Ovary (tissue), 9 donors: ENCODE measurements around the gene COL4A5. TPM values are rescaled to one million over a fixed set of nuclear protein-coding genes. Genes with fewer than 3 reads are reported as not detected.

Experiments
- DNase-seq, 5 donors: peaks; one replicate each; pipeline ENCODE4 v3.0.0-alpha.2; 2019 to 2020
- H3K27ac ChIP-seq, 2 donors: fragments of 200-600 bp; one replicate each; pipeline versions ENCODE4 v1.5.1 to v1.8.0; 2019 to 2022
- H3K27me3 ChIP-seq: fragments of 200-600 bp; one replicate; pipeline ENCODE4 v1.8.0; 2022
- H3K36me3 ChIP-seq: fragments of 200-600 bp; sonication (generic); one replicate; pipeline ENCODE4 v1.5.1; 2019
- H3K4me1 ChIP-seq: one replicate; pipeline ENCODE4 v1.8.1; 2013; ENCODE audit warnings: mild to moderate bottlenecking, moderate library complexity; ENCODE audit not compliant: insufficient read depth
- H3K4me3 ChIP-seq: fragments of 200-600 bp; sonication (generic); one replicate; pipeline ENCODE4 v1.5.1; 2017
- H3K9me3 ChIP-seq, 2 donors: fragments of 200-600 bp in 1 of 2; sonication (generic) in 1 of 2; one replicate each; pipeline versions ENCODE4 v1.5.1 to v1.8.1; 2013 to 2019; ENCODE audit warnings: mild to moderate bottlenecking in 1 of 2, moderate library complexity in 1 of 2
- EP300 ChIP-seq: sonication (generic); formaldehyde crosslinking; IDR thresholded peaks from one replicate; pipeline ENCODE4 v1.6.1; 2017; ENCODE audit warnings: antibody characterized with exemption
- POLR2A ChIP-seq: fragments of 450-650 bp; IDR thresholded peaks from one replicate; pipeline ENCODE4 v1.6.1; 2017; ENCODE audit warnings: antibody characterized with exemption, mild to moderate bottlenecking, moderate library complexity
- WGBS, 3 donors: extraction: QIAGEN DNeasy Blood & Tissue Kit in 1 of 3; methylation state at CpG; one replicate each; pipeline versions ENCODE4 v1.1.5 to v1.1.7; 2013 to 2017; 5-methylcytosine and 5-hydroxymethylcytosine counted together
- intact Hi-C, 4 donors: fragments of 100-400 bp; cut with DNase I; formaldehyde crosslinking; loops; one replicate each; pipeline versions ENCODE4 v1.11.0 to v1.15.1; 2022 to 2023
- polyA plus RNA-seq, 2 donors: library from polyadenylated mRNA; stranded (reverse); fragments of 200-250 nt in 1 of 2; fragments of 350-450 nt in 1 of 2; fragmentation: Illumina TruSeq in 1 of 2; extraction: RNeasy Lipid Tissue Mini Kit (QIAGEN cat#74804) in 1 of 2; gene quantifications; one replicate each; pipeline ENCODE4 v1.2.3, GENCODE V29; 2013 to 2014
- total RNA-seq, 7 donors: library from RNA; depleted of rRNA in 2 of 7; stranded (reverse); fragments of >200 nt in 2 of 7; fragmentation: NEBNext Ultra II Directional in 3 of 7; extraction: Animal tissue kit (Norgen Biotek cat#: 25700) in 3 of 7; gene quantifications; one replicate each; pipeline versions ENCODE4 v1.1.0 to v1.2.4, GENCODE V29; 2016 to 2023
- TF ChIP-seq, protein P1 (sequence below), 3 donors: fragments of 450-650 bp in 2 of 3; fragments of 200-600 bp in 1 of 3; IDR thresholded peaks; one replicate each; pipeline versions ENCODE4 v1.5.1 to v1.8.0; 2016 to 2022; ENCODE audit warnings: antibody characterized with exemption in 3 of 3, mild to moderate bottlenecking in 1 of 3
- donor health status: DM: no; HTN: no; CAD: no; lungs with moderate emphysema.
- donor health status: DM: no; HTN: no; CAD: no.
- donor health status: Bipolar disorder and iron deficiency.
- donor health status: DM: yes; HTN: yes; CAD: no.
- donor health status: DM: no; HTN: no; CAD: no.
- donor health status: DM: yes; HTN: yes; CAD: no.

Gene COL4A5
- total and polyA plus RNA-seq, 9 donors = 10.2 to 75.9 (median 45.3) TPM

DNA sequence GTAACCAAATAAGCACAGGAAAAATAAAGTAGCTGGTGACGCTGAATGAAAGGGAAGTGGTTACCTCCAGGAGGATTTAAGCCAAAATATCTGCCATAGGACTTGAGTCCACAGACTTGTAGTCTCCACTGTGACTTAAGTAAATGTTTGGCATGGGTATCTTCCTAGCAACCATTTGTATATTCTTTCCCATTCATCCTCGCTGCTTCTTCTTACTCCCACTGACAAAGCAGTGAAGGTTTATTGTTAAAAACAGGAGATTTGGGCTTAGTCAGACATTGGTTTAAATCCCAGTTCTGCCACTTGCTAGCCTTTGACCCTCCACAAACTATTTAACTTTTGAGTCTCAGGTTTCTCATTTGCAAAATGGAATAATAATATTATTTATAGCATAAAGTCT, 23.7 kb upstream of the COL4A5 start:
- Histone ChIP-seq H3K27ac (no peak overlapping the region), H3K4me1 (no peaks in the 10 kb centered on the region), H3K4me3 (no peak overlapping the region), H3K27me3 (no peaks in the 10 kb centered on the region), H3K9me3 (no peaks in the 10 kb centered on the region), H3K36me3 (no peaks in the 10 kb centered on the region)
- intact Hi-C loops = no loop called here
- WGBS, 3 donors = 20 to 27% (median 26%) methylated on average over 2 of the region's 2 CpGs
- DNase-seq = no peak
- TF ChIP-seq POLR2A (no peak), EP300 (no peak)
- TF ChIP-seq, protein P1, sequence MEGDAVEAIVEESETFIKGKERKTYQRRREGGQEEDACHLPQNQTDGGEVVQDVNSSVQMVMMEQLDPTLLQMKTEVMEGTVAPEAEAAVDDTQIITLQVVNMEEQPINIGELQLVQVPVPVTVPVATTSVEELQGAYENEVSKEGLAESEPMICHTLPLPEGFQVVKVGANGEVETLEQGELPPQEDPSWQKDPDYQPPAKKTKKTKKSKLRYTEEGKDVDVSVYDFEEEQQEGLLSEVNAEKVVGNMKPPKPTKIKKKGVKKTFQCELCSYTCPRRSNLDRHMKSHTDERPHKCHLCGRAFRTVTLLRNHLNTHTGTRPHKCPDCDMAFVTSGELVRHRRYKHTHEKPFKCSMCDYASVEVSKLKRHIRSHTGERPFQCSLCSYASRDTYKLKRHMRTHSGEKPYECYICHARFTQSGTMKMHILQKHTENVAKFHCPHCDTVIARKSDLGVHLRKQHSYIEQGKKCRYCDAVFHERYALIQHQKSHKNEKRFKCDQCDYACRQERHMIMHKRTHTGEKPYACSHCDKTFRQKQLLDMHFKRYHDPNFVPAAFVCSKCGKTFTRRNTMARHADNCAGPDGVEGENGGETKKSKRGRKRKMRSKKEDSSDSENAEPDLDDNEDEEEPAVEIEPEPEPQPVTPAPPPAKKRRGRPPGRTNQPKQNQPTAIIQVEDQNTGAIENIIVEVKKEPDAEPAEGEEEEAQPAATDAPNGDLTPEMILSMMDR (IDR thresholded peaks at IDR 0.05) = no peak

DNA sequence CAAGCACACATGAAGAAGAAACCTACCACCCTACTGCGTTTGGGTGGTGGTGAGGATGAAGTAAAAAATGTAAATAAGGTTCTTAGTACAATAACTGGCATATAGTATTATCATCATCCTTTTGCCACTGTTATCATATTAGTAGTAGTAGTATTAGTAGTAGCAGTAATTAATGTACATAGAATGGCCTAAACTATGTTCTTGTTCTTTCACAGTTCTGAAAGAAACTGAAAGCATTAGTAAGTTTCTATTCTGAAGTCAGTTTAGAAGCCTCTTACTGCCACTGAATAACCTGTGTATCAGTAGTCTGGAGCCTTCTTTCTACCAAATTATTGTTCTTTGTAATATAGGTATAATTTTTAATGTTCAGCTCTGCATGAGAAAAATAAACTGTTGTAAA, 22.4 kb upstream of the COL4A5 start:
- 29 to 40% (median 30%) methylated on average over 1 of the region's 1 CpG for WGBS, 3 donors
- Histone ChIP-seq H3K27ac (no peak overlapping the region), H3K36me3 (no peaks in the 10 kb centered on the region), H3K4me3 (no peak overlapping the region), H3K27me3 (no peaks in the 10 kb centered on the region), H3K9me3 (no peaks in the 10 kb centered on the region), H3K4me1 (no peaks in the 10 kb centered on the region)
- intact Hi-C loops = no loop called here
- DNase-seq = no peak
- no peak for TF ChIP-seq POLR2A
- TF ChIP-seq EP300 = no peak
- TF ChIP-seq, protein P1 (IDR thresholded peaks at IDR 0.05) = no peak

DNA sequence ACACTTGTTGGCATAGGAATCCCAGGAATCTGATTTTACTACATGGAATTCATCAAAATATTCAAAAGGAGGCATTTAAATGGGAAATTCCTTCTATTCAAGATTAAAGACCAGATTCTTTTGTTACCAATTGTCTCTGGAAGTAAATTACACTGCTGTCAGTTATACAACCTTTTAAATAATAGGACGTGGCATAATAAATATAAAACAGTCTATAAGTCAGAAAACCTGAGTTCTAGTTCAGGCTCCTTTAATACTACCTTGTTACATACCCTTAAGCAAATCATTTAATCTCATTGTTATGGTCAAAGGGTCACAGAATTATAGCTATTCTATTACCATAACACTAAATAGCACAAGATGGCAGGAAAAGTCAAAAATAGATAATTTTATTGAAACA, 20.2 kb upstream of the COL4A5 start:
- Histone ChIP-seq H3K27me3 (no peaks in the 10 kb centered on the region), H3K4me3 (no peak overlapping the region), H3K36me3 (no peaks in the 10 kb centered on the region), H3K9me3 (no peaks in the 10 kb centered on the region), H3K4me1 (no peaks in the 10 kb centered on the region), H3K27ac (no peak overlapping the region)
- intact Hi-C loops = no loop called here
- no peak for TF ChIP-seq POLR2A
- TF ChIP-seq, protein P1 (IDR thresholded peaks at IDR 0.05) = no peak
- TF ChIP-seq EP300 = no peak
- 41 to 47% (median 42%) methylated on average over 1 of the region's 1 CpG for WGBS, 3 donors
- no peak for DNase-seq

DNA sequence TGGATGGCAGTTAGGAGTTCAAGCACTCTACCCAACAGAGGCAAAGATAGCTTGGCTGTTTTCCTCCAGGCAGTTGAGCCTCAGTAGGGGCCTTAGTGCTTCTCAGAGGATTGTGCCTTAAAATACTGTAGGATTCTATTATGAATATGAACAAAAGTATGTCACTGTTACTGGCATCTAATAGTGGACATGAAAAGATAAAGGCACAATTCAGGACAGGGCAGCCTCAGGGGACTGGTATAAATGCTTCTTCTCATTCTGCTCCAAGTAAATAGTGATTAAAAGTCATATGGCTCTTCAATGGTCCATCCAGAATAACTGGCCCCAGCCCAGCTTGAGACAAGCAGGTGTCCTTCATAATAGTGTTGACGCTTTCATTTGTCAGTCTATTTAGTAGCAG, 19.2 kb upstream of the COL4A5 start:
- TF ChIP-seq EP300 (no peak), POLR2A (no peak)
- TF ChIP-seq, protein P1 (IDR thresholded peaks at IDR 0.05) = no peak
- H3K4me1 ChIP-seq = no peaks in the 10 kb centered on the region
- H3K27ac ChIP-seq = no peak overlapping the region
- intact Hi-C loops = no loop called here
- no peaks in the 10 kb centered on the region for H3K9me3 ChIP-seq
- no peak for DNase-seq
- no peaks in the 10 kb centered on the region for H3K27me3 ChIP-seq
- H3K4me3 ChIP-seq = no peak overlapping the region
- 72 to 76% (median 73%) methylated on average over 1 of the region's 1 CpG for WGBS, 3 donors
- no peaks in the 10 kb centered on the region for H3K36me3 ChIP-seq

DNA sequence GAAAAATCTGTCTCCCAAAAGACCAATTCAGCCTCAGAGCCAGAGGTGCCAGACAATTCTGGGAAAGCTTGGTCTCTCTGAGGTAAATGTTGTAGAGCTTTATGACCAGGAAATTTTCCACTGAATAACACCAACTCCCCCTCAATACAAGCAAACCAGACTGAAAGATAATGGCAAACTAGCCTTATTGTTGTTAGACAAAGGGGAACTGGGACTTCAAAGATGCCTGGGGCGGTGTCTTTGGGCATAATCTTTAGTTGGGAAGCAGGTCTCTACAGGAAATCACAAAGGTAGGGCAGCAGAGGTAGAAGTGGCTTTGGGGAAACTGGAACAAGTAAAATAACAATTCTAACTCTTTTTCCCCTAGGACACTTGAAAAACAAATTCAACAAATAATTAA, 13.4 kb upstream of the COL4A5 start:
- Histone ChIP-seq H3K4me1 (no peaks in the 10 kb centered on the region), H3K9me3 (no peaks in the 10 kb centered on the region), H3K36me3 (no peaks in the 10 kb centered on the region), H3K27ac (no peak overlapping the region), H3K27me3 (no peaks in the 10 kb centered on the region), H3K4me3 (no peak overlapping the region)
- intact Hi-C loops = no loop called here
- WGBS, 3 donors = 47 to 67% (median 57%) methylated on average over 1 of the region's 1 CpG
- TF ChIP-seq EP300 (no peak), POLR2A (no peak)
- TF ChIP-seq, protein P1 (IDR thresholded peaks at IDR 0.05) = no peak
- no peak for DNase-seq
